GM12872 (cell line): ENCODE results near the gene R3HDM2.

Source experiments
- TF ChIP-seq, protein P1 (sequence below): IDR thresholded peaks from 3 replicates; pipeline ENCODE4 v1.5.1; 2011; ENCODE audit warnings: low read depth, mild to moderate bottlenecking, low read length, moderate library complexity; ENCODE audit not compliant: insufficient read depth

R3HDM2 gene

DNA sequence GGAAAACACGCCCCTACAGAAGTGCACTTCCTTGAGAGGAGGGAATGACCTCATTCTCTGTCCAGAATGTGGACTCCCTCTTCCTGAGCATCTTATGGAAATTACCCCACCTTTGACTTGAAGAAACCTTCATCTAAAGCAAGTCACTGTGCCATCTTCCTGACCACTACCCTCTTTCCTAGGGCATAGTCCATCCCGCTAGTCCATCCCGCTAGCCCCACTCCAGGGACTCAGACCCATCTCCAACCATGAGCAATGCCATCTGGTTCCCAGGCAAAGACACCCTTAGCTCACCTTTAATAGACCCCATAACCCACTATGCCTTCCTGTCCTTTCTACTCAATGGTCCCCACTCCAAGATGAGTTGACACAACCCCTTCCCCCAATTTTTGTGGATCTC lies 19.2 kb upstream of the R3HDM2 start:
- TF ChIP-seq, protein P1, sequence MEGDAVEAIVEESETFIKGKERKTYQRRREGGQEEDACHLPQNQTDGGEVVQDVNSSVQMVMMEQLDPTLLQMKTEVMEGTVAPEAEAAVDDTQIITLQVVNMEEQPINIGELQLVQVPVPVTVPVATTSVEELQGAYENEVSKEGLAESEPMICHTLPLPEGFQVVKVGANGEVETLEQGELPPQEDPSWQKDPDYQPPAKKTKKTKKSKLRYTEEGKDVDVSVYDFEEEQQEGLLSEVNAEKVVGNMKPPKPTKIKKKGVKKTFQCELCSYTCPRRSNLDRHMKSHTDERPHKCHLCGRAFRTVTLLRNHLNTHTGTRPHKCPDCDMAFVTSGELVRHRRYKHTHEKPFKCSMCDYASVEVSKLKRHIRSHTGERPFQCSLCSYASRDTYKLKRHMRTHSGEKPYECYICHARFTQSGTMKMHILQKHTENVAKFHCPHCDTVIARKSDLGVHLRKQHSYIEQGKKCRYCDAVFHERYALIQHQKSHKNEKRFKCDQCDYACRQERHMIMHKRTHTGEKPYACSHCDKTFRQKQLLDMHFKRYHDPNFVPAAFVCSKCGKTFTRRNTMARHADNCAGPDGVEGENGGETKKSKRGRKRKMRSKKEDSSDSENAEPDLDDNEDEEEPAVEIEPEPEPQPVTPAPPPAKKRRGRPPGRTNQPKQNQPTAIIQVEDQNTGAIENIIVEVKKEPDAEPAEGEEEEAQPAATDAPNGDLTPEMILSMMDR = no peak

DNA sequence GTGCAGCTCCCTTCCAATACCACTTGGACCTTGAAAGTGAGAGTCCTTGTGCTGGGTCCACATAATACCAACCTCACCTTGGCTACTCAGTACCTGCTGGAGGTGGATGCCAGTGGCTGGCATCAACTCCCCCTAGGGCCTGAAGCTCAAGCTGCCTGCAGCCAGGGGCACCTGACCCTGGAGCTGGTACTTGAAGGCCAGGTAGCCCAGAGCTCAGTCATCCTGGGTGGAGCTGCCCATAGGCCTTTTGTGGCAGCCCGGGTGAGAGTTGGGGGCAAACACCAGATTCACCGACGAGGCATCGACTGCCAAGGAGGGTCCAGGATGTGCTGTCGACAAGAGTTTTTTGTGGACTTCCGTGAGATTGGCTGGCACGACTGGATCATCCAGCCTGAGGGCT lies 18.5 kb upstream of the R3HDM2 start:
- TF ChIP-seq, protein P1 = no peak

DNA sequence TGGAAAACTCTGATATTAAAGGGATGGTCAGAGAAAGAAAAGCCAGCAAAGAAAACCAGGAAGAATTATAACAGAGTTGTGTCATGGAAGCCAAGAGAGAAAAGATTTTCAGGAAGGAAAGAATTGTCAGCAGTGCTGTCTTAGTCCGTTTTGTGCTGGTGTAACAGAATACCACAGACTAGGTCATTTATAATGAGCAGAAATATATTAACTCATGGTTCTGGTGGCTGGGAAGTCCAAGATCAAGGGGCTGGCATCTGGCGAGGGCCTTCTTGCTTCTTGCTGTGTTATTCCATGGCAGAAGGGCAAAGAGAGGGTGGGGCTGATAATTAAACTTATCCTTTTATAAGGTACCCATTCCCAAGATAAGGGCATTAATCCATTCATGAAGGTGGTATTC lies 17.8 kb upstream of the R3HDM2 start:
- TF ChIP-seq, protein P1 = no peak

DNA sequence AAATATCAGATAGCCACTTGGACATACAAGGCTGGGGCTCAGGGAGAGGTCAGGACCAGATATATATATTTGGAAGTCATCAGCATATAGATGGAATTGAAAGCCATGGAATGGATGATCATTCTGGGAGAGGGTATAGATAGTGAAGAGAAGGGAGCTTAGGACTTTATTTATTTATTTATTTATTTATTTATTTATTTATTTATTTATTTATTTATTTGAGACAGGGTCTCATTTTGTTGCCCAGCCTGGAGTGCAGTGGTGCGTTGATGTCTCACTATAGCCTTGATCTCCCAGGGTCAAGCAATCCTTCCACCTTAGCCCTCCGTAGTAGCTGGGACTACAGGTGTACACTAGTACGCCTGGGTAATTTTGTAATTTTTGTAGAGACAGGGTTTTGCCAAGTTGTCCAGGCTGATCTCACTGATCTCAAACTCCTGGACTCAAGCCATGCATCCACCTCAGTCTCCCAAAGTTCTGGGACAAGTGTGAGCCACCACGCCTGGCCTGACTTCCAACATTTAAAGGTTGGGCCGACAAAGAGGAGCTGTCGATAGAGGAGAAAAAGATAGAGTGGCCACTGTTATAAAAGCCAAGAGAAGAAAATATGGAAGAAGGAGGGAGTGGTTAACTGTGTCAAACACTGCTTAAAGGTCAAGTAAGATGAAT lies 15.6 kb upstream of the R3HDM2 start:
- TF ChIP-seq, protein P1 = no peak

DNA sequence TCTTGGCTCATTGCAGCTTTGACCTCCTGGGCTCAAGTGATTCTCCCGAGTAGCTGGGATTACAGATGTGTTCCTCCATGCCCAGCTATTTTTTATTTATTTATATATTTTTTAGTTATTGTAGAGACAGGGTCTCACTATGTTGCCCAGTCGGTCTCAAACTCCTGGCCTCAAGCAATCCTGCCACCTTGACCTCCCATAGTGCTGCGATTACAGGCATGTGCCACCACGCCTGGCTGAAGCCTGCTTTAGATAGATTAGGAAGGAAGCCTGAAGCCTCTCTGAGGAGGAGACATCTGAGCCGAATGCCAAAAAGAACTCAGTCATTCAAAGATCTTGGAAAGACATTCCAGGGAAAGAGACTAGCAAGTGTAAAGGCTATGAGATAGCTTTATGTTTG lies 13.9 kb upstream of the R3HDM2 start:
- TF ChIP-seq, protein P1 = no peak

DNA sequence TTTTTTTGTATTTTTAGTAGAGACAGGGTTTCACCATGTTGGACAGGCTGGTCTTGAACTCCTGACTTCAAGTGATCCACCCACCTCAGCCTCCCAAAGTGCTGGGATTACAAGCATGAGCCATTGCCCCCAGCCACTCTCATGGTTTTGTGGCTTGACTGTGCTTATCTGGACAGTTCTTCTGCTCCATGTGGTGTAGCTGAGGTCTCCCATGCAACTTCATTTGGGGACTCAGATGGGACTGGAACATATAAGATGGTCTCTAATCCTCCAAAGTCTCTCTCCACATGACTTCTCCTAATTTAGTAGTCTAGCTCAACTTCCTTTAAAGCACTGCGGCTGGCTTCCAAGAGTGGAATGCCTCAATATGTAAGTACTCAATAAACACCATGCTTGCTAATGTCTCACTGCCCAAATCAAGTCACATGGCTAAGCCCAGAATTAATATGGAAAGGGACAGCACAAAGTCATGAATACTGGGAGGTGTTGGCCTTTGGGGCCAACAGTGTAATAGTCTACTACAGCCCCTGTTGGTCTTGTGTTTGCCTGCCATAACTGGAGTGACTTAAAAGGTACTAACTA lies 11.1 kb upstream of the R3HDM2 start:
- TF ChIP-seq, protein P1 = no peak

DNA sequence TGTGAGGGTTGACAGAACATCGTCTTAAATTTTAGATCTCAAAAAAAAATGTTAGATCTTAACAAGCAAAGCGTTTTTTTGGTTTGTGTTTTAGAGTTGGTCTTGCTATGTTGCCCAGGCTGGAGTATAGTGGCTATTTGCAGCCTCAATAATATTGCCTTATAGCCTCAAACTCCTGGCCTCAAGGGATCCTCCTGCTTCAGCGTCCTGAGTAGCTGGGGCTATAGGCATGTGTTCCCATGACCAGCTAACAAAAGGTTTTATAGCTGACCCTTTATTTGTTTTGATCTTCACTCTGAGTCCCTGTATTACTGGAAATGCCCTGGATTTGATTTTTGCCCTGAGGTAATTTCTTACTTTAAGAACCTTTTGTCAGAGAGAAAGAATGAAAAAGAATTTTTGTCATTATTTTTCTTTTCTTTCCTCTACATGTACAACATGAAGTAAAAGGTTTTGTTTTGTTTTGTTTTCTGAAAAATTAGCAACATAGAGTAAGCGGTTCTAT lies 9.0 kb upstream of the R3HDM2 start:
- TF ChIP-seq, protein P1 = no peak
